HEK293T (cell line): ENCODE results near the gene AXIN2.

Experiments used
- ARNT ChIP-seq: fragments of 450-650 bp; IDR thresholded peaks from 2 replicates; pipeline ENCODE4 v1.6.1; 2017; ENCODE audit warnings: mild to moderate bottlenecking
- CTBP1 ChIP-seq: fragments of 450-650 bp; IDR thresholded peaks from 2 replicates; pipeline ENCODE4 v1.6.1; 2016; ENCODE audit warnings: borderline replicate concordance
- FOXA1 ChIP-seq: fragments of 450-650 bp; IDR thresholded peaks from 2 replicates; pipeline ENCODE4 v1.6.1; 2016; ENCODE audit warnings: mild to moderate bottlenecking
- FOXK2 ChIP-seq: fragments of 450-650 bp; IDR thresholded peaks from 2 replicates; pipeline ENCODE4 v1.6.1; 2016; ENCODE audit warnings: mild to moderate bottlenecking
- L3MBTL2 ChIP-seq: fragments of 450-650 bp; conservative IDR thresholded peaks from 2 replicates; pipeline ENCODE4 v1.6.1; 2016; ENCODE audit warnings: mild to moderate bottlenecking
- NFRKB ChIP-seq: fragments of 450-650 bp; IDR thresholded peaks from 2 replicates; pipeline ENCODE4 v1.6.1; 2016; ENCODE audit warnings: mild to moderate bottlenecking, moderate library complexity
- SUZ12 ChIP-seq: fragments of 450-650 bp; IDR thresholded peaks from 2 replicates; pipeline ENCODE4 v1.6.1; 2016; ENCODE audit warnings: mild to moderate bottlenecking
- TARDBP ChIP-seq: fragments of 450-650 bp; IDR thresholded peaks from 2 replicates; pipeline ENCODE4 v1.6.1; 2016

DNA sequence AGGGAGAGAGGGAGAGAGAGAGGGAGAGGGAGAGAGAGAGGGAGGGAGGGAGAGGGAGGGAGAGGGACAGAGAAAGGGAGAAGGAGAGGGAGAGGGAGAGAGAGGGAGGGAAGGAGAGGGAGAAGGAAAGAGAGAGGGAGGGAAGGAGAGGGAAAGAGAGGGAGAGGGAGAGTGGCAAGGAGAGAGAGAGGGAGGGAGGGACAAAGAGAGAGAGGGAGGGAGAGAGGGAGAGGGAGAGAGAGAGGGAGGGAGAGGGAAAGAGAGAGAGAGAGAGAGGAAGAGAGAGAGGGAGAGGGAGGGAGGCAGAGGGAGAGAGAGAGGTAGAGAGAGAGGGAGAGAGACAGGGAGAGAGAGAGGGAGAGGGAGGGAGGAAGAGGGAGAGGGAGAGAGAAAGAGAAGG lies 73.5 kb downstream of the AXIN2 start:
- TF ChIP-seq NFRKB (no peak), TARDBP (no peak), SUZ12 (no peak), CTBP1 (no peak), FOXK2 (no peak), FOXA1 (no peak), L3MBTL2 (no peak), ARNT (no peak)
